ENCODE results near the gene SETD3.

GRCh38 chr14:99505089-99505488 lies 24.4 kb upstream of the SETD3 start:
- TF ChIP-seq HDAC2 (IDR thresholded peaks at IDR 0.05) (no peak), DPF2 (IDR thresholded peaks at IDR 0.05) (no peak), SRF (IDR thresholded peaks at IDR 0.05; ENCODE audit: low read depth in 2 of 2, low read length in 2 of 2) (no peak), TCF12 (IDR thresholded peaks at IDR 0.05; ENCODE audit: low read depth, low read length) (no peak)

Data from GM12878 (cell line).